PC-3 (cell line): ENCODE measurements around the gene AHNAK2. TPM values are rescaled to one million over a fixed set of nuclear protein-coding genes. Genes with fewer than 3 reads are reported as not detected.

Experiments used
- ATAC-seq: fragments of 200-7000 bp; cut with Tn5 transposase; 2 replicates; pipeline ENCODE4 v1.9.1; 2020; ENCODE audit warnings: mild to moderate bottlenecking, moderate library complexity
- BruUV-seq: library from RNA; stranded (reverse); fragments of 400-500 nt; replicated peaks from 2 replicates; lab custom pipeline; 2021; lab: Mats Ljungman, UMichigan
- CTCF ChIA-PET: fragments of 300-600 bp; sonication (Branson Sonifier 250); formaldehyde crosslinking; loops from one replicate; lab custom pipeline; 2022; ENCODE audit warnings: antibody characterized with exemption; lab: Charles Lee
- POLR2A ChIA-PET: fragments of 300-600 bp; sonication (Branson Sonifier 250); formaldehyde crosslinking; loops from one replicate; lab custom pipeline; 2022; ENCODE audit warnings: antibody characterized with exemption; ENCODE audit not compliant: unreplicated experiment; lab: Charles Lee
- DNase-seq: peaks from one replicate; pipeline ENCODE4 v3.0.0-alpha.2; 2015
- H2AFZ ChIP-seq: fragments of 300-600 bp; sonication (generic); 2 replicates; pipeline ENCODE4 v1.6.0; 2016; ENCODE audit warnings: antibody characterized with exemption, low read length
- H3F3A ChIP-seq: fragments of 300-600 bp; sonication (generic); one replicate; pipeline ENCODE4 v1.6.0; 2017; ENCODE audit warnings: antibody characterized with exemption, low read length, control low read depth, mild to moderate bottlenecking; ENCODE audit not compliant: unreplicated experiment
- H3K27ac ChIP-seq: fragments of 300-600 bp; sonication (generic); 2 replicates; pipeline ENCODE4 v1.5.1; 2016; ENCODE audit warnings: mild to moderate bottlenecking, low read length
- H3K27me3 ChIP-seq: fragments of 300-600 bp; sonication (generic); 2 replicates; pipeline ENCODE4 v1.6.1; 2016; ENCODE audit warnings: low read length, mixed read lengths
- H3K36me3 ChIP-seq: fragments of 300-600 bp; sonication (generic); 2 replicates; pipeline ENCODE4 v1.6.1; 2016; ENCODE audit warnings: low read depth, mixed run types, low read length, mixed read lengths
- H3K4me1 ChIP-seq: fragments of 300-600 bp; sonication (generic); 2 replicates; pipeline ENCODE4 v1.5.1; 2016; ENCODE audit warnings: low read length; ENCODE audit not compliant: insufficient read depth
- H3K4me2 ChIP-seq: fragments of 300-600 bp; sonication (generic); 2 replicates; pipeline ENCODE4 v1.6.0; 2016; ENCODE audit warnings: low read length
- H3K4me3 ChIP-seq: fragments of 300-600 bp; sonication (generic); 2 replicates; pipeline ENCODE4 v1.5.1; 2016; ENCODE audit warnings: mild to moderate bottlenecking, low read length, mixed read lengths
- H3K79me2 ChIP-seq: fragments of 300-600 bp; sonication (generic); 2 replicates; pipeline ENCODE4 v1.6.1; 2017; ENCODE audit warnings: low read length, mixed read lengths
- H3K9ac ChIP-seq: fragments of 300-600 bp; sonication (generic); 2 replicates; pipeline ENCODE4 v1.6.0; 2016; ENCODE audit warnings: mild to moderate bottlenecking, low read length
- H3K9me2 ChIP-seq: fragments of 300-600 bp; sonication (generic); replicated peaks from 2 replicates; pipeline ENCODE4 v1.6.1; 2016; ENCODE audit warnings: mixed run types, low read length, mixed read lengths
- H3K9me3 ChIP-seq: fragments of 300-600 bp; sonication (generic); 2 replicates; pipeline ENCODE4 v1.6.1; 2016; ENCODE audit warnings: low read length, mixed read lengths
- H4K20me1 ChIP-seq: fragments of 300-600 bp; sonication (generic); 2 replicates; pipeline ENCODE4 v1.6.1; 2016; ENCODE audit warnings: low read length, mixed read lengths
- EZH2 ChIP-seq: fragments of 300-600 bp; sonication (generic); IDR thresholded peaks from one replicate; pipeline ENCODE4 v1.6.1; 2017; ENCODE audit warnings: antibody characterized with exemption, mild to moderate bottlenecking, low read length; ENCODE audit not compliant: unreplicated experiment
- EZH2phosphoT487 ChIP-seq: fragments of 300-600 bp; sonication (generic); IDR thresholded peaks from 2 replicates; pipeline ENCODE4 v1.6.1; 2018; ENCODE audit warnings: mild to moderate bottlenecking, antibody characterized with exemption, low read length, borderline replicate concordance
- intact Hi-C: fragments of 100-400 bp; cut with micrococcal nuclease; formaldehyde crosslinking; loops from 2 replicates; pipeline ENCODE4 v1.9.0; 2023
- total RNA-seq: library from RNA; depleted of rRNA; stranded (reverse); fragments of >200 nt; gene quantifications from 2 replicates; pipeline ENCODE4 v1.2.3, GENCODE V29; 2014
- TF ChIP-seq, protein P1 (sequence below): fragments of 300-600 bp; sonication (generic); conservative IDR thresholded peaks from 2 replicates; pipeline ENCODE4 v1.5.1; 2017; ENCODE audit warnings: antibody characterized with exemption, low read depth, mild to moderate bottlenecking, low read length

AHNAK2 gene
- total RNA-seq, 1 experiment from 2014 or later = 25.0 TPM

DNA sequence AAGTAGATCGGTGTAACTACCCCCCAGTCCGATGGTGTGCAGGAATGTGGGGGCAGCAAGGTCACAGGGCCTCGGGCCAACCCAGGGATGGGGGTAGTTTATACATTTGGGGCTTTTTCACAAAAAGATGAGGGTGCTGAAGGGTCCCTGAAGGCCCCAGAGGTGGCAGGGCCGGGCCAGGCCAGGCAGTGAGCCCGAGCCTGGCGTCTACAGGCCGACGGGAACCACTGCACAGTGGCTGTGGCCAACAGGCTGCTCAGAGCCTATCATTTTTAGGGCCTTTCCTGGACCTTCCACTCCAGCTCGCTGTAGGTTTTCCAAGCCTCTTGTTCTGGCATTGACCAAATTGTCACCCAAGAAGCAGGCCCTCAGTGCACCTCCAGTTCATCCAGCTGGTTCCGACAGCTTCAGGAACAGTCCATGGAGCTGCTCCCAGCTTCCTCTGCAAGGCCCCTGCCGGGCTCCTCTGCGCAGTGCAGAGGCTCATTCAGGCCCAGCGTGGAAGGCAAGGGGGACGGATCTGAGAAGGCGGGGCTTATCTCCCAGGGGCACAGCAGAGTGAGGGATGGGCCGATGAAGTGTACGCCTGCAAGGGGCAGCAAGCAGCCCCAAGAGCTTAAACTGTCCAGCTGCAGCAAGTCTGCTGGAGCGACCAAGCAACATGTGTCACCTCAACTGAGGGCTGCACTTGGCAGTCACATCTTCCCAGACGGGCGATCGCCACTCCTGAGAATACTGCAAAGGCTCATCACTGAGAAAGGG, 28.8 kb upstream of the AHNAK2 start:
- POLR2A ChIA-PET = interaction anchor here (0.5 kb wide), 1 partner anchor 12 kb away, joined by 10 read pairs; no protein-coding TSS in a partner anchor
- no peaks in the 10 kb centered on the region for H3K27me3 ChIP-seq
- H3K9me2 ChIP-seq = no peaks in the 10 kb centered on the region
- DNase-seq = no peak
- no peak overlapping the region for H2AFZ ChIP-seq
- H3K9ac ChIP-seq = no peak overlapping the region
- TSS peak; percentile 1 for BruUV-seq
- ATAC-seq = peak; percentile 16
- CTCF ChIA-PET = interaction anchor here (0.6 kb wide), 1 partner anchor 9 kb away, joined by 3 read pairs; no protein-coding TSS in a partner anchor
- H3K36me3 ChIP-seq = peaks cover 38% of the 10 kb centered on the region
- peaks cover 6% of the 10 kb centered on the region for H3F3A ChIP-seq
- H3K4me2 ChIP-seq = no peak overlapping the region
- H4K20me1 ChIP-seq = peaks cover 56% of the 10 kb centered on the region
- TF ChIP-seq, protein P1, sequence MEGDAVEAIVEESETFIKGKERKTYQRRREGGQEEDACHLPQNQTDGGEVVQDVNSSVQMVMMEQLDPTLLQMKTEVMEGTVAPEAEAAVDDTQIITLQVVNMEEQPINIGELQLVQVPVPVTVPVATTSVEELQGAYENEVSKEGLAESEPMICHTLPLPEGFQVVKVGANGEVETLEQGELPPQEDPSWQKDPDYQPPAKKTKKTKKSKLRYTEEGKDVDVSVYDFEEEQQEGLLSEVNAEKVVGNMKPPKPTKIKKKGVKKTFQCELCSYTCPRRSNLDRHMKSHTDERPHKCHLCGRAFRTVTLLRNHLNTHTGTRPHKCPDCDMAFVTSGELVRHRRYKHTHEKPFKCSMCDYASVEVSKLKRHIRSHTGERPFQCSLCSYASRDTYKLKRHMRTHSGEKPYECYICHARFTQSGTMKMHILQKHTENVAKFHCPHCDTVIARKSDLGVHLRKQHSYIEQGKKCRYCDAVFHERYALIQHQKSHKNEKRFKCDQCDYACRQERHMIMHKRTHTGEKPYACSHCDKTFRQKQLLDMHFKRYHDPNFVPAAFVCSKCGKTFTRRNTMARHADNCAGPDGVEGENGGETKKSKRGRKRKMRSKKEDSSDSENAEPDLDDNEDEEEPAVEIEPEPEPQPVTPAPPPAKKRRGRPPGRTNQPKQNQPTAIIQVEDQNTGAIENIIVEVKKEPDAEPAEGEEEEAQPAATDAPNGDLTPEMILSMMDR = no peak
- TF ChIP-seq EZH2phosphoT487 = no peak
- no peak overlapping the region for H3K27ac ChIP-seq
- peaks cover 39% of the 10 kb centered on the region for H3K79me2 ChIP-seq
- H3K9me3 ChIP-seq = no peaks in the 10 kb centered on the region
- peaks cover 11% of the 10 kb centered on the region for H3K4me1 ChIP-seq
- H3K4me3 ChIP-seq = no peak overlapping the region
- intact Hi-C loops = no loop called here

DNA sequence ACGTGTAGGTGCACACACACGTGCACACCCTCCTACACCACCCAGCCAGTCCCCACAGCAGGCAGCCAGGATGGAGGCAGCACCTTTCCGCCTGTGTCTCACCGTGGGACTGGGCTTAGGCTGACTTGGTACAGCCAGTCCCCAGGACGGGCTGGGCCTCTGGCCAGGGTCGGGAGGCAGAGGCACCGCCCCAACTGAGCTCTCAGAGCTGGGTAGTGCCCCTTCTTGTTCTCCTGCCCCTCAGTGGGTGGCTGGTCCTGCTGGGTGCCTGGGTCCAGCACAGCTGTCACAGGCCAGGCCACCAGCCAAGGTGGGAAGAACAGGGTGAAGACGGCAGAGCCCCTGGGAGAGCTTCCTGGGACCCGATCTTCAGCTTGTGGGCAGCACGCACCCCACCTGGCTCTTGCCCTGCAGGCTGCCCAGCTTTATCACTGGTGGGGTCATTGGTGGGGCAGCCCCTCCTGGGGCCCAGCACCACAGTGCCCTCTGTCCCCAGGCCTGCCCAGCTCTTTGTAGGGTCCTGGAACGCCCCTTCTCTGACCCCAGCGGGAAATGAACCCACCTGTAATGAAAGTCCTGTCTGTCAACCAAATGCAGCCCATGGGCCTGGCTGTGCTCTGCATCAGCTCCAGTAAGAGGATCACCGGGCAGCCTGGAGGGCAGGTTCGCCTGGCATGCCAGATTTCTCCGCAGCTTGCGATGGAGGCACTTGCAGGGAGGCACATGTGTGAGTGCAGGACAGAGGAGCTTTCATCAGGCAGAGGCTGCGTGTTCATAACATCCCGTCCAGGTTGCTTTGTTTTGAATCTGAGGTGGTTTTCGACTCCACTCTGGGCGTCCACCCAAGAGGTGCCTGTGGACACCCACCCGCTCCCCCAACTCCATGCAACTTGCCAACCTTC, 28.0 kb upstream of the AHNAK2 start:
- H3K27me3 ChIP-seq = no peaks in the 10 kb centered on the region
- H2AFZ ChIP-seq = no peak overlapping the region
- no peak overlapping the region for H3K9ac ChIP-seq
- ChIA-PET POLR2A (interaction anchor here (0.6 kb wide), 1 partner anchor 105 kb away, joined by 10 read pairs; no protein-coding TSS in a partner anchor), CTCF (interaction anchor here (0.6 kb wide), 1 partner anchor 8 kb away, joined by 3 read pairs; no protein-coding TSS in a partner anchor)
- H3K9me3 ChIP-seq = no peaks in the 10 kb centered on the region
- no peak overlapping the region for H3K27ac ChIP-seq
- no peaks in the 10 kb centered on the region for H3K9me2 ChIP-seq
- BruUV-seq = no TSS peak
- peaks cover 30% of the 10 kb centered on the region for H3K36me3 ChIP-seq
- peaks cover 48% of the 10 kb centered on the region for H4K20me1 ChIP-seq
- peaks cover 11% of the 10 kb centered on the region for H3K4me1 ChIP-seq
- H3F3A ChIP-seq = peaks cover 5% of the 10 kb centered on the region
- TF ChIP-seq EZH2 (no peak), EZH2phosphoT487 (no peak)
- TF ChIP-seq, protein P1 = no peak
- DNase-seq (no peak), ATAC-seq (peak; percentile 38)
- intact Hi-C loops = no loop called here
- H3K4me2 ChIP-seq = no peak overlapping the region
- no peak overlapping the region for H3K4me3 ChIP-seq
- H3K79me2 ChIP-seq = peaks cover 31% of the 10 kb centered on the region
